ENCODE results near the gene APMAP. TPM values are rescaled to one million over a fixed set of nuclear protein-coding genes. Genes with fewer than 3 reads are reported as not detected.
"Not testable (repeated sequence)": the region's sequence is repeated elsewhere in the genome, so short reads cannot be mapped to it uniquely, and the experiment has no call there.

The APMAP gene
- total and polyA plus RNA-seq, 3 experiments from 2014 or later = 82.5 to 228 (median 83.6) TPM

- CTCF ChIA-PET = interaction anchor here (0.7 to 4.4 kb wide), 16 partner anchors 11 to 160 kb away, joined by 3 to 50 read pairs (median 6); partner anchors contain the start of genes APMAP and CST7
- not testable (repeated sequence) for H3K4me3 ChIP-seq (ENCODE audit: low read length); H3K9me3 ChIP-seq (ENCODE audit: low read length); H3K9me3 Mint-ChIP-seq; H3K36me3 ChIP-seq (ENCODE audit: insufficient read depth, low read length); H3K27me3 ChIP-seq (ENCODE audit: insufficient read depth, low read length, poor library complexity, severe bottlenecking); H3K36me3 Mint-ChIP-seq; H3K27me3 Mint-ChIP-seq
- peak overlapping the region; percentile 13 to 71 (median 54) for H3K4me3 Mint-ChIP-seq
- POLR2A ChIA-PET = interaction anchor here (1.2 to 1.9 kb wide), 2 partner anchors 24 to 27 kb away, joined by 3 to 13 read pairs; no protein-coding TSS in a partner anchor
- H3K27ac Mint-ChIP-seq = peak overlapping the region; percentile 68 to 95 (median 94)
- H3K4me1 Mint-ChIP-seq = peaks cover 35 to 39% (median 37%) of the 10 kb centered on the region in 3 donors
- Histone ChIP-seq H3K4me1 (ENCODE audit: insufficient read depth, low read length) (peaks cover 30% of the 10 kb centered on the region), H3K27ac (ENCODE audit: low read depth, low read length) (peak overlapping the region; percentile 40)
- DNase-seq = peak in 3 of 5 donors; percentile 27 to 68 (median 33)
Observed at GRCh38 chr20:24929867-24930723, 62.5 kb downstream of the APMAP start.

GRCh38 chr20:24929259-24929658, 63.3 kb downstream of the APMAP start:
- H3K4me3 Mint-ChIP-seq; H3K9me3 ChIP-seq (ENCODE audit: low read length); POLR2A ChIA-PET; H3K36me3 Mint-ChIP-seq; H3K4me3 ChIP-seq (ENCODE audit: low read length); H3K9me3 Mint-ChIP-seq; H3K27me3 ChIP-seq (ENCODE audit: insufficient read depth, low read length, poor library complexity, severe bottlenecking); DNase-seq; H3K36me3 ChIP-seq (ENCODE audit: insufficient read depth, low read length); H3K27ac ChIP-seq (ENCODE audit: low read depth, low read length); H3K27me3 Mint-ChIP-seq: not testable (repeated sequence)
- H3K27ac Mint-ChIP-seq = peak overlapping the region in 5 of 8 donors; percentile 7 to 85 (median 82)
- peaks cover 35 to 39% (median 37%) of the 10 kb centered on the region in 3 donors for H3K4me1 Mint-ChIP-seq
- peaks cover 30% of the 10 kb centered on the region for H3K4me1 ChIP-seq (ENCODE audit: insufficient read depth, low read length)
- CTCF ChIA-PET = interaction anchor here (2.2 to 4.4 kb wide), 3 partner anchors 16 to 136 kb away, joined by 6 to 18 read pairs (median 18); no protein-coding TSS in a partner anchor

GRCh38 chr20:24920706-24921105, 71.8 kb downstream of the APMAP start:
- DNase-seq; H3K36me3 Mint-ChIP-seq; H3K4me3 Mint-ChIP-seq; POLR2A ChIA-PET; H3K4me3 ChIP-seq (ENCODE audit: low read length); H3K9me3 Mint-ChIP-seq; H3K27ac Mint-ChIP-seq; H3K27me3 ChIP-seq (ENCODE audit: insufficient read depth, low read length, poor library complexity, severe bottlenecking); H3K4me1 ChIP-seq (ENCODE audit: insufficient read depth, low read length); H3K36me3 ChIP-seq (ENCODE audit: insufficient read depth, low read length); H3K27ac ChIP-seq (ENCODE audit: low read depth, low read length); H3K9me3 ChIP-seq (ENCODE audit: low read length): not testable (repeated sequence)
- peaks cover 8 to 26% of the 10 kb centered on the region in 2 donors for H3K27me3 Mint-ChIP-seq
- CTCF ChIA-PET = interaction anchor here (5.0 kb wide), 1 partner anchor 11 kb away, joined by 22 read pairs; no protein-coding TSS in a partner anchor
- H3K4me1 Mint-ChIP-seq = peaks cover 2 to 11% (median 6%) of the 10 kb centered on the region in 3 donors

GRCh38 chr20:24919665-24920064, 72.9 kb downstream of the APMAP start:
- H3K36me3 ChIP-seq (ENCODE audit: insufficient read depth, low read length); DNase-seq; H3K27ac ChIP-seq (ENCODE audit: low read depth, low read length); H3K27me3 ChIP-seq (ENCODE audit: insufficient read depth, low read length, poor library complexity, severe bottlenecking); POLR2A ChIA-PET; H3K9me3 ChIP-seq (ENCODE audit: low read length); H3K9me3 Mint-ChIP-seq; H3K4me3 ChIP-seq (ENCODE audit: low read length); H3K27ac Mint-ChIP-seq; H3K36me3 Mint-ChIP-seq; H3K4me3 Mint-ChIP-seq; H3K4me1 ChIP-seq (ENCODE audit: insufficient read depth, low read length): not testable (repeated sequence)
- CTCF ChIA-PET = interaction anchor here (5.0 kb wide), 1 partner anchor 12 kb away, joined by 22 read pairs; no protein-coding TSS in a partner anchor
- Mint-ChIP-seq H3K27me3 (peaks cover 8 to 26% of the 10 kb centered on the region in 2 donors), H3K4me1 (peaks cover 2 to 11% (median 6%) of the 10 kb centered on the region in 3 donors)

GRCh38 chr20:24918579-24919566, 73.7 kb downstream of the APMAP start:
- H3K4me3 Mint-ChIP-seq = peak overlapping the region in 3 of 7 donors; percentile 1 to 41 (median 41)
- H3K4me1 Mint-ChIP-seq = peaks cover 2 to 11% (median 6%) of the 10 kb centered on the region in 3 donors
- peak overlapping the region in 2 of 8 donors; percentile 29 to 87 for H3K27ac Mint-ChIP-seq
- Histone ChIP-seq H3K9me3 (ENCODE audit: low read length) (no peaks in the 10 kb centered on the region), H3K27ac (ENCODE audit: low read depth, low read length) (no peak overlapping the region), H3K4me1 (ENCODE audit: insufficient read depth, low read length) (no peaks in the 10 kb centered on the region), H3K36me3 (ENCODE audit: insufficient read depth, low read length) (no peaks in the 10 kb centered on the region), H3K27me3 (ENCODE audit: insufficient read depth, low read length, poor library complexity, severe bottlenecking) (no peaks in the 10 kb centered on the region), H3K4me3 (ENCODE audit: low read length) (no peak overlapping the region)
- H3K27me3 Mint-ChIP-seq = peaks cover 8 to 26% of the 10 kb centered on the region in 2 donors
- no peaks in the 10 kb centered on the region for H3K9me3 Mint-ChIP-seq
- no peaks in the 10 kb centered on the region for H3K36me3 Mint-ChIP-seq
- ChIA-PET POLR2A (interaction anchor here (0.6 kb wide), 1 partner anchor 1013 kb away, joined by 3 read pairs; no protein-coding TSS in a partner anchor), CTCF (interaction anchor here (1.2 to 5.0 kb wide), 4 partner anchors 13 to 981 kb away, joined by 3 to 22 read pairs (median 8); no protein-coding TSS in a partner anchor)
- DNase-seq = no peak

- peaks cover 2 to 11% (median 6%) of the 10 kb centered on the region in 3 donors for H3K4me1 Mint-ChIP-seq
- peak overlapping the region in 3 of 8 donors; percentile 29 to 87 (median 33) for H3K27ac Mint-ChIP-seq
- no peak overlapping the region for H3K27ac ChIP-seq (ENCODE audit: low read depth, low read length)
- peak; percentile 26 to 62 (median 29) for DNase-seq
- peak overlapping the region in 6 of 7 donors; percentile 1 to 61 (median 40) for H3K4me3 Mint-ChIP-seq
- POLR2A ChIA-PET = interaction anchor here (0.6 kb wide), 1 partner anchor 1012 kb away, joined by 3 read pairs; no protein-coding TSS in a partner anchor
- CTCF ChIA-PET = interaction anchor here (1.2 to 5.0 kb wide), 4 partner anchors 13 to 980 kb away, joined by 3 to 22 read pairs (median 8); no protein-coding TSS in a partner anchor
- H3K27me3 Mint-ChIP-seq = peaks cover 8 to 26% of the 10 kb centered on the region in 2 donors
- H3K27me3 ChIP-seq (ENCODE audit: insufficient read depth, low read length, poor library complexity, severe bottlenecking) = no peaks in the 10 kb centered on the region
- no peaks in the 10 kb centered on the region for H3K9me3 ChIP-seq (ENCODE audit: low read length)
- H3K4me1 ChIP-seq (ENCODE audit: insufficient read depth, low read length) = no peaks in the 10 kb centered on the region
- no peaks in the 10 kb centered on the region for H3K9me3 Mint-ChIP-seq
- H3K4me3 ChIP-seq (ENCODE audit: low read length) = no peak overlapping the region
- H3K36me3 ChIP-seq (ENCODE audit: insufficient read depth, low read length) = no peaks in the 10 kb centered on the region
- H3K36me3 Mint-ChIP-seq = no peaks in the 10 kb centered on the region
Observed at GRCh38 chr20:24917797-24918578, 74.6 kb downstream of the APMAP start.

- ChIA-PET CTCF (interaction anchor here (2.3 to 5.0 kb wide), 2 partner anchors 14 to 979 kb away, joined by 11 to 22 read pairs; no protein-coding TSS in a partner anchor), POLR2A (no interaction called here)
Observed at GRCh38 chr20:24917056-24917455, 75.5 kb downstream of the APMAP start.

More at GRCh38 chr20:24917056-24917455, 75.5 kb downstream of the APMAP start:
- H3K9me3 Mint-ChIP-seq = no peaks in the 10 kb centered on the region
- no peak overlapping the region for H3K27ac ChIP-seq (ENCODE audit: low read depth, low read length)
- H3K27ac Mint-ChIP-seq = peak overlapping the region in 1 of 8 donors; percentile 21
- DNase-seq = no peak
- H3K4me3 ChIP-seq (ENCODE audit: low read length) = no peak overlapping the region
- no peaks in the 10 kb centered on the region for H3K36me3 Mint-ChIP-seq
- no peaks in the 10 kb centered on the region for H3K36me3 ChIP-seq (ENCODE audit: insufficient read depth, low read length)
- H3K9me3 ChIP-seq (ENCODE audit: low read length) = no peaks in the 10 kb centered on the region
- H3K4me1 Mint-ChIP-seq = peaks cover 2 to 11% (median 6%) of the 10 kb centered on the region in 3 donors
- H3K4me3 Mint-ChIP-seq = no peak overlapping the region
- peaks cover 8 to 26% of the 10 kb centered on the region in 2 donors for H3K27me3 Mint-ChIP-seq
- no peaks in the 10 kb centered on the region for H3K27me3 ChIP-seq (ENCODE audit: insufficient read depth, low read length, poor library complexity, severe bottlenecking)
- no peaks in the 10 kb centered on the region for H3K4me1 ChIP-seq (ENCODE audit: insufficient read depth, low read length)
